ENCODE measurements around the gene SCN2B.

DNA sequence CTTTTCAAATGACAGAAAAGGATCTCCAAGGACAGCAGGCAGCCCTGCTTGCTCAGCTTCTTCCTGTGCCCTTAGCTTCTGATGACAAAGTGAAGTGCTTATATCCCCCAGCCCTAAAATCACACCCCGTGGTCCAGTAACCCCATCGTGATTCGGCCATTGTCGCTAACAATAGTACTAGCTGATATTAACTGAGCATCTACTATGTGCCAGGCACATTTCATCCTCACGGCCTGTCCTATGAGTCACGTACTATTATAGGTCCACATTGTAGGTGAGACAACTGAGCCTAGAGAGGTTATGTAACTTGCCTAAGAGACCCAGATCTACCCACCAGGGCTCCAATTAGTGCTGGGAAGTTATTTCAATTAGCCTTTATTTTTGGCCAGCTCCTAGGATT is 29.9 kb downstream of the SCN2B start:
- TF ChIP-seq EZH2phosphoT487 (IDR thresholded peaks at IDR 0.05; ENCODE audit: insufficient read depth, low read depth) (no peak), EZH2 (IDR thresholded peaks at IDR 0.05; ENCODE audit: insufficient read depth, poor library complexity, severe bottlenecking) (no peak)
